Tibial nerve (tissue), 4 donors: ENCODE results near the gene PPIF. TPM values are rescaled to one million over a fixed set of nuclear protein-coding genes. Genes with fewer than 3 reads are reported as not detected.
A peak's percentile ranks its signal among the peaks of the same experiment; 100 is the strongest.

Source experiments
- DNase-seq, 2 donors: peaks; one replicate each; pipeline ENCODE4 v3.0.0-alpha.2; 2019; ENCODE audit warnings: low spot score in 2 of 2
- H3K27ac ChIP-seq, 4 donors: fragments of 200-600 bp; sonication (generic) in 3 of 4; one replicate each; pipeline ENCODE4 v1.5.1; 2017 to 2019; ENCODE audit warnings: mild to moderate bottlenecking in 1 of 4
- H3K27me3 ChIP-seq, 2 donors: fragments of 200-600 bp; sonication (generic) in 1 of 2; one replicate each; pipeline versions ENCODE4 v1.5.1 to v1.6.0; 2017 to 2019
- H3K36me3 ChIP-seq, 3 donors: fragments of 200-600 bp; sonication (generic); one replicate each; pipeline ENCODE4 v1.5.1; 2018 to 2019
- H3K4me1 ChIP-seq, 4 donors: fragments of 200-600 bp; sonication (generic) in 3 of 4; one replicate each; pipeline ENCODE4 v1.5.1; 2017 to 2019
- H3K4me3 ChIP-seq, 4 donors: fragments of 200-600 bp; sonication (generic) in 3 of 4; one replicate each; pipeline ENCODE4 v1.5.1; 2017 to 2019; ENCODE audit warnings: mild to moderate bottlenecking in 1 of 4, moderate library complexity in 1 of 4
- H3K9me3 ChIP-seq, 4 donors: fragments of 200-600 bp; sonication (generic) in 3 of 4; one replicate each; pipeline ENCODE4 v1.5.1; 2017 to 2019
- CTCF ChIP-seq, 5 experiments: fragments of 200-600 bp in 3 of 5; fragments of 450-650 bp in 2 of 5; sonication (generic) in 3 of 5; IDR thresholded peaks; one replicate each; pipeline ENCODE4 v1.5.1; 2016 to 2019; ENCODE audit warnings: antibody characterized with exemption in 5 of 5, mild to moderate bottlenecking in 3 of 5, moderate library complexity in 2 of 5
- EP300 ChIP-seq, 2 donors: sonication (generic); formaldehyde crosslinking; IDR thresholded peaks; one replicate each; pipeline ENCODE4 v1.6.1; 2017; ENCODE audit warnings: antibody characterized with exemption in 2 of 2, mild to moderate bottlenecking in 1 of 2
- POLR2A ChIP-seq, 2 donors: fragments of 450-650 bp; IDR thresholded peaks; one replicate each; pipeline ENCODE4 v1.6.1; 2017; ENCODE audit warnings: antibody characterized with exemption in 2 of 2, mild to moderate bottlenecking in 2 of 2, moderate library complexity in 2 of 2
- WGBS, 2 donors: methylation state at CpG; one replicate each; pipeline ENCODE4 v1.1.5; 2018; 5-methylcytosine and 5-hydroxymethylcytosine counted together
- total RNA-seq, 4 donors: library from RNA; depleted of rRNA; stranded (reverse); fragments of >200 nt; gene quantifications; one replicate each; pipeline ENCODE4 v1.1.0, GENCODE V29; 2016

The PPIF gene
- total RNA-seq, 4 donors from 2014 or later = 16.6 to 36.0 (median 20.6) TPM

- TF ChIP-seq CTCF (IDR thresholded peaks at IDR 0.05) (no peak), EP300 (IDR thresholded peaks at IDR 0.05) (no peak), POLR2A (IDR thresholded peaks at IDR 0.05) (no peak)
- Histone ChIP-seq H3K4me1 (peaks cover 0 to 16% (median 4%) of the 10 kb centered on the region in 4 donors), H3K27me3 (no peaks in the 10 kb centered on the region), H3K36me3 (peaks cover 5 to 99% (median 67%) of the 10 kb centered on the region in 3 donors), H3K27ac (no peak overlapping the region), H3K4me3 (no peak overlapping the region), H3K9me3 (no peaks in the 10 kb centered on the region)
- 86 to 88% methylated on average over 9 to 15 of the region's 15 CpGs for WGBS, 2 donors
- no peak for DNase-seq
These were observed 41.3 kb upstream of the PPIF start for GRCh38 chr10:79305988-79306387.

DNA sequence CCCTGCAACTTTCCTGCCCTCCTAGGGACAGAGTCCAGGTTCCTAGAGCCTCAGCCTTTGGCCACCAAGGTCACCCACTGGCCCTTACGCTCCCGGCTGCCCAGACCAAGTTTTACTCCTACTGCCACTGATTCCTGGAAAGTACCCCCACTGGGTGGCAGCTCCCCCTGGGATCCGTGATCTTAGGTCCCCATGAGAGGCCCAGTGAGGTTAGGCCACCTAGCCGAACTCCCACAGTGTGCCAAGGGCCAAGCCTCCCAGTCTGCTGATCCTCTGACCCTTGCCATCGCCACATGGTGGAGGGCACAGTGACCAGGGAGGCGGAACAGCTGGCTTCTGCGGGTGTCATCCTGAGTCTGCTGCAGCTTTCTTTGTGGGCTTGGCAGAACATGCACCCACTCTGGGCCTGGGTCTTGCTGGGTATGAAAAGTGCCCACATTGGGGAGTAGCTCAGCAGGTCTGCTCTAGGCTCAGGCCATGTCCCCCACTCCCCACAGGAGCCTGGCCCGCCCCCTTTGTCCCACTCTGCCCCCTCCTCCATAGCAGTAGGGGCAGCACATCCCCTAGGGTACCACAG lies 40.5 kb upstream of the PPIF start:
- Histone ChIP-seq H3K4me3 (no peak overlapping the region), H3K27me3 (no peaks in the 10 kb centered on the region), H3K4me1 (peaks cover 0 to 23% (median 6%) of the 10 kb centered on the region in 4 donors), H3K36me3 (peaks cover 5 to 99% (median 60%) of the 10 kb centered on the region in 3 donors), H3K27ac (no peak overlapping the region), H3K9me3 (no peaks in the 10 kb centered on the region)
- WGBS, 2 donors = 80 to 85% methylated on average over 5 to 7 of the region's 8 CpGs
- TF ChIP-seq EP300 (IDR thresholded peaks at IDR 0.05) = no peak
- no peak for TF ChIP-seq CTCF (IDR thresholded peaks at IDR 0.05)
- no peak for TF ChIP-seq POLR2A (IDR thresholded peaks at IDR 0.05)
- no peak for DNase-seq

DNA sequence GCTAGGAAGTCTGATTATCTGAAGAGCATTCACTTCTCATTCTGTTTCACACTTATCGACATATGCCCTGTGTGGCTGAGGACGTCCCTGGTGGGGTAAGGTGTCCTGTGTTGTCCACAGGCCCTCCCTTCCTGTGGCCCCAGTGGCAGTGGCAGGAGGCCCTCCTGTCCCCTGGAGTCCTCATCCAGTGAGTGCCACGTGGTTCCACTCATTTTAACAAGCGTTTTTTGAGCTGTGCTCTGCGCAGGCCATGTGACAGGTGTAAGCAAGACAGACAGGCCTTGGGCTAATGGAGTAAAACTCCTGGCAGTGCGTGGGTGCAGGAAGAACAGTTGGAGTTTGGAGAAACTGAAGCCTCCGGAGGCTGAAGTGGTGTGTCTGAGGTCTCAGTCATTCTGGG lies 39.3 kb upstream of the PPIF start:
- no peak overlapping the region for H3K27ac ChIP-seq
- no peaks in the 10 kb centered on the region for H3K9me3 ChIP-seq
- WGBS, 2 donors = 80 to 84% methylated on average over 7 of the region's 7 CpGs
- peaks cover 5 to 99% (median 58%) of the 10 kb centered on the region in 3 donors for H3K36me3 ChIP-seq
- H3K4me3 ChIP-seq = no peak overlapping the region
- H3K4me1 ChIP-seq = peaks cover 0 to 27% (median 6%) of the 10 kb centered on the region in 4 donors
- no peak for DNase-seq
- H3K27me3 ChIP-seq = no peaks in the 10 kb centered on the region
- TF ChIP-seq CTCF (IDR thresholded peaks at IDR 0.05) = no peak
- no peak for TF ChIP-seq POLR2A (IDR thresholded peaks at IDR 0.05)
- TF ChIP-seq EP300 (IDR thresholded peaks at IDR 0.05) = no peak

DNA sequence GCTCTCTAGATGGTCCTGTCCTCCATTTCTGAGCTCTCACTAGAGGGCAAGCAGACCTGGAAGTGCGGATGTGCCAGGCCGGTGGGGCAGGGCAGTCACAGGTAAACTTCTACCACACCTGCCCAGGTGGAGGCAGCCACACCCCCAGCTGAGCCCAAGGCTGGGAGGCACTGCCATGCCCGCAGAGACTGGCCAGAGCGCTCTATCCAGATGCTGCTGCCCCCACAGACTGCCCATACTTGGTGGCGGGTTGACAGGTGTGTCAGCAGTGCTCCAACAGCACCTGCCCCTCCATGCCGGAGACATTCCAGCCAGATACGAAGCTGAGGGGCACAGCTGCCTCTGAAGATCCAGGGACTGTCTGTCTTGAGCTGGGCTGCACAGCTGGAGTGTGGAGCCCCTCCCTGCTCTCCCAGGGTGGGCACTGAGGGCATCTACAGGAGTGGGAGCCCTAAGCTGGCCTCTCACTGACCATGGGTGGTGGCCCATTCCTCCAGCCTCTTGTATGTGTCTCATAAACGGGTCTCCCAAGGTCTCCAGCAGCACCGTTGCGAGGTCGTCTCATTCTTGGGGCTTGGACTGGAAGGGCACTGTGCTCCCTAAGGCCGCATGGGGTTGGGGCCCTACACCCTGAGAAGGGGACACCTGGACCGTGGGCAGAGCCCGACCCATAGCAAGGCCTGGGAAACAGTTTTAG lies 38.2 kb upstream of the PPIF start:
- Histone ChIP-seq H3K27ac (peak overlapping the region in 2 of 4 donors; percentile 43 to 90), H3K4me1 (peaks cover 0 to 27% (median 6%) of the 10 kb centered on the region in 4 donors), H3K36me3 (peaks cover 5 to 99% (median 48%) of the 10 kb centered on the region in 3 donors), H3K9me3 (no peaks in the 10 kb centered on the region), H3K4me3 (no peak overlapping the region), H3K27me3 (no peaks in the 10 kb centered on the region)
- WGBS, 2 donors = 80 to 85% methylated on average over 11 to 14 of the region's 14 CpGs
- DNase-seq = no peak
- TF ChIP-seq CTCF (IDR thresholded peaks at IDR 0.05) (no peak), EP300 (IDR thresholded peaks at IDR 0.05) (no peak), POLR2A (IDR thresholded peaks at IDR 0.05) (no peak)

DNA sequence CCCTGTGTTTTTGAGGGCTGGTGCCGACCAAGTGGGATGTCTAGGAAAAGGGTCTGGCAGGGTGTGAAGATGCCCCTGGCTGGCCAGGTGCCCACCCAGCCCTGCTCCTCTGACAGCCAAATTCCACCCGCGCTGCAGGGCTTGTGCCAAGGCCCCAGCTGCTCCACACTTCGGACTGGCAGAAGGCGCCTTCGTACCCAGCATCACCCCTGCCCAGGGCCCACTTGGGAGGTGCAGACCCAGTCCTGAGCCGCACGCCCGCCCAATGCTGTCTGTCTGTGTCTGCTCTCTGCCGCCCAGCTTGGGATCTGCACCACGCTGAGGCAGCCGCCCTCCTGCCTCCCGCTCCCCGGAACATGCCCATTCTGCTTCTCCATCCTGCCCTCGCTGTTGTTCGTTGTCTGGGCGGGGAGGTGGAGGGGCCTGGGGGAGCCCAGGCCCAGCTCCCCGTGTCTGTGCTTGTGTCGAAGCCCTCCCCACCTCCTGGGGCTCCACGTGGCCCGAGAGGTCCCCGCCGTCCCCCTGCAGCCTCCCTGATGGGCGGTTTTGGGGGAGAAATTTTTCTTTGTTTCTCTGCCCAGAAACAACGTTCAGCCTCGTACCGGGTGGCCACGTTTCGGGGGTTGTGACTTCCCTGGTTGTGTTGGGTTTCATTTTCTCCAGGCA lies 36.9 kb upstream of the PPIF start:
- H3K9me3 ChIP-seq = no peaks in the 10 kb centered on the region
- H3K27me3 ChIP-seq = no peaks in the 10 kb centered on the region
- H3K4me3 ChIP-seq = peak overlapping the region in 1 of 4 donors; percentile 4
- WGBS, 2 donors = 60 to 64% methylated on average over 28 to 29 of the region's 29 CpGs
- H3K4me1 ChIP-seq = peaks cover 0 to 27% (median 6%) of the 10 kb centered on the region in 4 donors
- peak overlapping the region; percentile 59 to 92 (median 76) for H3K27ac ChIP-seq
- no peak for DNase-seq
- H3K36me3 ChIP-seq = peaks cover 5 to 97% (median 37%) of the 10 kb centered on the region in 3 donors
- no peak for TF ChIP-seq EP300 (IDR thresholded peaks at IDR 0.05)
- TF ChIP-seq CTCF (IDR thresholded peaks at IDR 0.05) = no peak
- TF ChIP-seq POLR2A (IDR thresholded peaks at IDR 0.05) = no peak
